ENCODE data around the gene SOBP.

The SOBP gene

DNA sequence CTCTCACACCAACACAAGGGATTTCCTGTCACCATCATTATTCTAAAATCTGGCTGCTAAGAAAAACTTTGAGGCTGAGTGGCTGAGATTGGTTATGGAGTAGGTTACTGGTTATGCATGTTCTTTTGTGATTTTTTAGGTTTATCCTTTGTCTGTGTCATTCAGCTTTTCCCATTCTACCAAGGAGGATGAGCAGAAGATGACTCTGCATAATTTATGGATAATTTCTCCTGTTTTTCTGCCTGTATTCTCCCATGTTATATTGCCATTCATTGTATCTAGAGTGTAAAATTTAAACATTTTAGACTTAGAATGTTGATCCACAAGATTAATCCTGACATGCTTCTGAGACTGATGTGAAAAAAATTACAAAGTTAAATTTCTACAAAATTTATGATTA, 67.8 kb downstream of the SOBP start:
- H3K4me3 ChIP-seq (replicated peaks; ENCODE audit: low read depth, low read length) = no peak overlapping the region
- TF ChIP-seq CTCF (IDR thresholded peaks at IDR 0.05; ENCODE audit: low read length, missing control alignments) = no peak
- DNase-seq (ENCODE audit: low read depth) = no peak

DNA sequence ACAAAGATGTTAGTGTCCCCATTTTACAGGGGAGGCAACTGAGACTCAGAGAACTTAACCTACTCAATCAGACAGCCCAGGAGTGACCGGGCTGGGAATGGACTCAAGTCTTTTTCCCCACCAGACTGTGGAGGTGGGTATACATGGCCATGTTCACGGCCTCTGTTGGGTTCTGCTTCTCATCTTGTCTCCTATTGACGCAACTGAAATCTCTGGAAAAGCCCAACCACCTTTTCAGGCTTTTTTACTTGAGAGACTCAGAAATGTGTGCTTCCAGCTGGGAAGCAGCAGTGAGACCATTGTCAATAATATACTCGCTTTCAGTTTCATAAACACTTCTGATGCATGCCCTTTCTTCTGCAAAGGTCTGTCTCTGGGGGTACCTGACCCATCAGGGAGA, 70.7 kb downstream of the SOBP start:
- TF ChIP-seq CTCF (IDR thresholded peaks at IDR 0.05; ENCODE audit: low read length, missing control alignments) = no peak
- peak; percentile 52 for DNase-seq (ENCODE audit: low read depth)
- H3K4me3 ChIP-seq (replicated peaks; ENCODE audit: low read depth, low read length) = no peak overlapping the region

- no peak for TF ChIP-seq CTCF (IDR thresholded peaks at IDR 0.05; ENCODE audit: low read length, missing control alignments)
- no peak overlapping the region for H3K4me3 ChIP-seq (replicated peaks; ENCODE audit: low read depth, low read length)
- DNase-seq (ENCODE audit: low read depth) = peak; percentile 7
Measured at GRCh38 chr6:107561306-107561705, 71.4 kb downstream of the SOBP start.

DNA sequence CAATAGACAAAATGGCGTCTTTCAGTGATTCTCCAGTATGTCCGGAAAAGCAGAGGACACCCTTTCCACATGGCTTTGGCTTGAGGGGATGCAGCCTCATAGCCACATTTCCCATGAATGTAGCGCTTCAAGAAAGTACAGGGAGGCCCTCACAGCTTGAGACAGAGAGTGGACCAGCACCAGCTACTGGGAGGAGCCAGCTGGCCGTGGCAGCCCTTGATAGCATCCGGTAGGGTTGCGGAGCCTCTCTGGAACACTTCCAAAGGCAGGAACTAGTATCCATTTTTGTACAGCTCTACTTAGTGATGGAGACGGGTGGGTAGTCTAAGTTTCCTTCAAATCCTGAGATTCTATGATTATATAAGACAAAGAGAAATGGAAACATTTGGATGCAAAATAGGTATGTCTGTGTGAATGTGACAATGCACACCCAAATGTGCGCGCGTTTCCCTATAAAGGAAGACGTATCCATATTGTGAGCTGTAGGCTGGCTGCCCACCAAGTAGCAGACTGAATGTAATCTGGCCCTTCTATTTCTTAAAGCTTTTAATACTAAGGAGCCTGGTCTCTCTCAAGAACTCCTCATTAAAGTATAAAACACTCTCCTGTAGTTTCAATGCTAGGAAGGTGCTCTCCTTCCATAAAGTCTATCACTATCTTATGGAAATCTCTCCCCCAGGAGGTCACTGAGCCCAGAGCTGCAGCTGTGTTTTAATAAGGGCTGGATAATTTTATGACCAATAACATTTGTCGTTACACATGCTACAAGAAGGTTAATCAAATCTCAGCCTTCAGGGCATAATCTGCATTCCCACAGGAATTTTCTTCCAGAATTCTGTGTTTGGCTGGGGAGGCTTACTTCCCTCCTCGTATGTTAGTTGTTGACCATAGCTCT, 74.0 kb downstream of the SOBP start:
- no peak overlapping the region for H3K4me3 ChIP-seq (replicated peaks; ENCODE audit: low read depth, low read length)
- TF ChIP-seq CTCF (IDR thresholded peaks at IDR 0.05; ENCODE audit: low read length, missing control alignments) = no peak
- no peak for DNase-seq (ENCODE audit: low read depth)

- no peak overlapping the region for H3K4me3 ChIP-seq (replicated peaks; ENCODE audit: low read depth, low read length)
- no peak for TF ChIP-seq CTCF (IDR thresholded peaks at IDR 0.05; ENCODE audit: low read length, missing control alignments)
- DNase-seq (ENCODE audit: low read depth) = peak; percentile 4
Measured at GRCh38 chr6:107564589-107564951, 74.7 kb downstream of the SOBP start.

DNA sequence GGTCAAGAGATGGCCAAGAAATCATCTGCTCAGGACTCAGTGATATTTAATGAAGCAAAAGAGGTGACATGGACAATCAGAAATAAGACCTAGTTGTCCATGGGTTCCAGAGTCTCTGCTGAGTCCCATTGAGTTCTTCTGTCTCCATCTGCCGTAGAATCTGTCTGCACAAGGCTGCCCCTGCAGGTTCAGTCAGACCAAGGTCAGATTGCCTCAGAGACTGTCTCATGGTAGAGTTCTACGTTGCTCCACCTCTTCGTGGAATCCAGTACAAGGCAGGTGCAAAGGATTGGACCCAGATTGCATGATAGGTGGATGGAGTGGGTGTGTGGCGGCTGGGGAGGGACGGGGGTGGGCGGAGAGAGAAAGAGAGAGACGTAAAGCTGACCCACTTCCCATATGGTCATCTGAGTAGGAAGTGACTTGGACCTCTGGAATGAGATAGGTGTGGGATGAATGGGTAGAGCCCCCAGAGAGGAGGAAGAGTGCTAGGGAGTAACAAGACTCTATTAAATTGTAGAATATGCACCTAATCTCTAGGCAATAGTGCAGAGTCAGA, 75.3 kb downstream of the SOBP start:
- no peak for DNase-seq (ENCODE audit: low read depth)
- H3K4me3 ChIP-seq (replicated peaks; ENCODE audit: low read depth, low read length) = no peak overlapping the region
- TF ChIP-seq CTCF (IDR thresholded peaks at IDR 0.05; ENCODE audit: low read length, missing control alignments) = no peak

Data from fibroblast of pulmonary artery (primary cell).